NCI-H226 (cell line): ENCODE results near the gene GALNT16.
"Not testable (repeated sequence)": the region's sequence is repeated elsewhere in the genome, so short reads cannot be mapped to it uniquely, and the experiment has no call there.

ENCODE experiments used
- DNase-seq: peaks from one replicate; pipeline ENCODE4 v3.0.0-alpha.2; 2015

Gene GALNT16

GRCh38 chr14:69368381-69368780, 108.4 kb downstream of the GALNT16 start:
- no peak for DNase-seq

GRCh38 chr14:69370061-69370460, 110.1 kb downstream of the GALNT16 start:
- DNase-seq = no peak

- DNase-seq = no peak
Measured at GRCh38 chr14:69372146-69372545, 112.2 kb downstream of the GALNT16 start.

GRCh38 chr14:69373104-69373503, 113.1 kb downstream of the GALNT16 start:
- DNase-seq = no peak

- no peak for DNase-seq
Measured at GRCh38 chr14:69374235-69374634, 114.3 kb downstream of the GALNT16 start.

- no peak for DNase-seq
Measured at GRCh38 chr14:69375182-69375581, 115.2 kb downstream of the GALNT16 start.

GRCh38 chr14:69375722-69376121, 115.8 kb downstream of the GALNT16 start:
- DNase-seq = no peak

- DNase-seq = peak; percentile 38
Measured at GRCh38 chr14:69376439-69376838, 116.5 kb downstream of the GALNT16 start.

GRCh38 chr14:69378274-69378673, 118.3 kb downstream of the GALNT16 start:
- DNase-seq = no peak

- DNase-seq = no peak
Measured at GRCh38 chr14:69387311-69387710, 127.4 kb downstream of the GALNT16 start.

GRCh38 chr14:69391400-69391799, 131.4 kb downstream of the GALNT16 start:
- DNase-seq = not testable (repeated sequence)

- DNase-seq = no peak
Measured at GRCh38 chr14:69392481-69392880, 132.5 kb downstream of the GALNT16 start.

GRCh38 chr14:69395929-69396328, 136.0 kb downstream of the GALNT16 start:
- no peak for DNase-seq

GRCh38 chr14:69398053-69398817, 138.3 kb downstream of the GALNT16 start, which contains the start of the genes ERH and SLC39A9:
Gene ERH (minus strand): TSS chr14:69398299. CDS start chr14:69398233, 66 bp downstream.
Gene SLC39A9 (plus strand): TSS chr14:69398692. CDS start chr14:69399370, 678 bp downstream.
- peak; percentile 95 for DNase-seq

- no peak for DNase-seq
Measured at GRCh38 chr14:69398818-69399210, 138.9 kb downstream of the GALNT16 start.

- no peak for DNase-seq
Measured at GRCh38 chr14:69399750-69400149, 139.8 kb downstream of the GALNT16 start.

GRCh38 chr14:69400154-69400553, 140.2 kb downstream of the GALNT16 start:
- DNase-seq = no peak

GRCh38 chr14:69401841-69402240, 141.9 kb downstream of the GALNT16 start:
- DNase-seq = no peak

GRCh38 chr14:69404478-69404877, 144.5 kb downstream of the GALNT16 start:
- DNase-seq = no peak

GRCh38 chr14:69404883-69405282, 144.9 kb downstream of the GALNT16 start:
- DNase-seq = no peak

- no peak for DNase-seq
Measured at GRCh38 chr14:69405762-69406161, 145.8 kb downstream of the GALNT16 start.
